Measurements from ENCODE around the gene SORT1. TPM values are rescaled to one million over a fixed set of nuclear protein-coding genes. Genes with fewer than 3 reads are reported as not detected.

SORT1 gene
- total and polyA plus RNA-seq, 7 experiments from 2014 or later = 1.0 to 25.6 (median 1.8) TPM; not detected in 2

DNA sequence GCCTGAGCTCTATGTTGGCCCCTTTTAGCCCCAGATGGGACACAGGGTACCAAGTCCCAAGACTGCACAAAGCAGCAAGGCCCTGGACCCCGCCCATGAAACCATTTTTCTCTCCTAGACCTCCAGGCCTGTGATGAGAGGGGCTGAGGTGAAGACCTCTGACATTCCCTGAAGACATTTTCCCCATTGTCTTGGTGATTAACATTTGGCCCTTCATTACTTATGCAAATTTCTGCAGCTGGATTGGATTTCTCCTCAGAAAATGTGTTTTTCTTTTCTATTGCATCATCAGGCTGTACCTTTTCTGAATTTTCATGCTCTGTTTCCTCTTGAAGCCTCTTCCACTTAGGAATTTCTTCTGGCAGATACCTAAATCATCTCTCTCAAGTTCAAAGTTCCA, 36.8 kb upstream of the SORT1 start:
- Mint-ChIP-seq H3K4me1 (no peaks in the 10 kb centered on the region), H3K4me3 (no peak overlapping the region), H3K27ac (no peak overlapping the region), H3K36me3 (peaks cover 0 to 5% (median 0%) of the 10 kb centered on the region in 5 donors), H3K9me3 (peaks cover 0 to 6% (median 0%) of the 10 kb centered on the region in 11 donors), H3K27me3 (peaks cover 6 to 13% (median 7%) of the 10 kb centered on the region in 5 donors)
- no peaks in the 10 kb centered on the region for H3K36me3 ChIP-seq (ENCODE audit: control insufficient read depth in 2 of 3, insufficient read depth in 3 of 3, low read length in 3 of 3)
- POLR2A ChIA-PET = no interaction called here
- no peaks in the 10 kb centered on the region for H3K4me1 ChIP-seq (ENCODE audit: control insufficient read depth in 2 of 2, insufficient read depth in 2 of 2, low read length in 2 of 2)
- H3K4me3 ChIP-seq (ENCODE audit: low read length) = no peak overlapping the region
- no peaks in the 10 kb centered on the region for H3K27me3 ChIP-seq (ENCODE audit: control insufficient read depth in 2 of 2, insufficient read depth in 2 of 2, low read length in 2 of 2)
- no peak overlapping the region for H3K27ac ChIP-seq (ENCODE audit: low read depth, low read length)
- CTCF ChIA-PET = no interaction called here
- no peaks in the 10 kb centered on the region for H3K9me3 ChIP-seq (ENCODE audit: control insufficient read depth in 2 of 3, low read length in 3 of 3)
- intact Hi-C loops (cut with micrococcal nuclease) = no loop called here
- ATAC-seq (no peak), DNase-seq (no peak)

DNA sequence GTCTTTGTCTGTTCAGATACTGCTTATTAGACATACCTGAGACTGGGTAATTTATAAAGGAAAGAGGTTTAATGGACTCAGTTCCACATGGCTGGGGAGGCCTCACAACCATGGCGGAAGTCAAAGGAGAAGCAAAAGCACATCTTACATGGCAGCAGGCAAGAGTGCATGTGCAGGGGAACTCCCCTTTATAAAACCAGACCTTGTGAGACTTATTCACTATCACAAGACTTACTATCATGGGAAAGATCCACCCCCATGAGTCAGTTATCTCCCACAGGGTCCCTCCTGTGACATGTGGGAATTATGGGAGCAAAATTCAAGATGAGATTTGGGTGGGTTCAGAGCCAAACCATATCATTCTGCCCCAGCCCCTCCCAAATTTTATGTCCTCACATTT, 35.6 kb upstream of the SORT1 start:
- Histone ChIP-seq H3K9me3 (ENCODE audit: control insufficient read depth in 2 of 3, low read length in 3 of 3) (no peaks in the 10 kb centered on the region), H3K4me1 (ENCODE audit: control insufficient read depth in 2 of 2, insufficient read depth in 2 of 2, low read length in 2 of 2) (no peaks in the 10 kb centered on the region), H3K36me3 (ENCODE audit: control insufficient read depth in 2 of 3, insufficient read depth in 3 of 3, low read length in 3 of 3) (no peaks in the 10 kb centered on the region), H3K4me3 (ENCODE audit: low read length) (no peak overlapping the region), H3K27me3 (ENCODE audit: control insufficient read depth in 2 of 2, insufficient read depth in 2 of 2, low read length in 2 of 2) (no peaks in the 10 kb centered on the region), H3K27ac (ENCODE audit: low read depth, low read length) (no peak overlapping the region)
- Mint-ChIP-seq H3K36me3 (peaks cover 0 to 5% (median 1%) of the 10 kb centered on the region in 5 donors), H3K27ac (no peak overlapping the region), H3K27me3 (peaks cover 6 to 13% (median 7%) of the 10 kb centered on the region in 5 donors), H3K4me3 (no peak overlapping the region), H3K4me1 (no peaks in the 10 kb centered on the region), H3K9me3 (peaks cover 0 to 6% (median 0%) of the 10 kb centered on the region in 11 donors)
- DNase-seq (no peak), ATAC-seq (no peak)
- intact Hi-C loops (cut with micrococcal nuclease) = no loop called here
- ChIA-PET CTCF (no interaction called here), POLR2A (no interaction called here)

DNA sequence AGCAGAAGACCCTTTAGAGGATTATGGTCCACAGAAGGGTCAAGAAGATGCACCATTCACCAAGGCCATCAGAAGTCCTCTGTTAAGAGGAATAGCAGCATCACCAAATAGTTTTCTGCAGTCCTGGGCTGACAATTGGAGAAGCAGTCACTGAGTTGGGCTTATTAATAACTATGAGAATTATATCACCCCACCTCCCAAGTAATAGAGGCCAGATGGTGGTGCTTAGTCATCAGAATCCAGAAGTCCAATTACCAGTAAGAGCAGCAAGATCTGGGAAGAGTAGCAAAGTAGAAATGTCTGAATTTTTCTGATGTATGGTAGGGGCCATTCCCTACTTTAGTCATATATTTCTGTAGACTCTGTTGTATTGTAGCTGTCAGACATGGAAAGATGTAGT, 34.6 kb upstream of the SORT1 start:
- Mint-ChIP-seq H3K36me3 (peaks cover 0 to 5% (median 1%) of the 10 kb centered on the region in 5 donors), H3K27me3 (peaks cover 6 to 13% (median 7%) of the 10 kb centered on the region in 5 donors), H3K4me1 (peaks cover 1 to 4% (median 3%) of the 10 kb centered on the region in 7 donors), H3K9me3 (peaks cover 0 to 6% (median 0%) of the 10 kb centered on the region in 11 donors), H3K4me3 (no peak overlapping the region), H3K27ac (no peak overlapping the region)
- ChIA-PET CTCF (no interaction called here), POLR2A (no interaction called here)
- ATAC-seq (no peak), DNase-seq (no peak)
- Histone ChIP-seq H3K27me3 (ENCODE audit: control insufficient read depth in 2 of 2, insufficient read depth in 2 of 2, low read length in 2 of 2) (no peaks in the 10 kb centered on the region), H3K36me3 (ENCODE audit: control insufficient read depth in 2 of 3, insufficient read depth in 3 of 3, low read length in 3 of 3) (no peaks in the 10 kb centered on the region), H3K27ac (ENCODE audit: low read depth, low read length) (no peak overlapping the region), H3K9me3 (ENCODE audit: control insufficient read depth in 2 of 3, low read length in 3 of 3) (no peaks in the 10 kb centered on the region), H3K4me1 (ENCODE audit: control insufficient read depth in 2 of 2, insufficient read depth in 2 of 2, low read length in 2 of 2) (peaks cover 0 to under 1% of the 10 kb centered on the region in 2 donors), H3K4me3 (ENCODE audit: low read length) (no peak overlapping the region)
- intact Hi-C loops (cut with micrococcal nuclease) = no loop called here

DNA sequence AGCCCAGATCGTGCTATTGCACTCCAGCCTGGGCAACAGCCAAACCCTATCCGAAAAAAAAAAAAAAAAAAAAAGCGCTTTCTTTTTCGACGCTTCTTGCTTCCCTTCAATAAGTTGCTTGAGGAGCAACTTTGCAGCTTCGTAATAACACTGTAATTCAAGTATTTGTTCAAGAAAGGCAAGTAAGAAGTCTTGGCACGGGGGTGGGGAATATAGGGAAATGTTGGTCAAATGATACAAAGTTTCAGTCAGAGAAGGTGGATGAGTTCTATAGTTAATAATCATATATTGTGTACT, 29.4 kb upstream of the SORT1 start:
- Mint-ChIP-seq H3K27ac (peak overlapping the region; percentile 80 to 99 (median 98)), H3K4me1 (peaks cover 25 to 41% (median 30%) of the 10 kb centered on the region in 7 donors), H3K9me3 (no peaks in the 10 kb centered on the region), H3K4me3 (peak overlapping the region; percentile 95 to 99 (median 98)), H3K36me3 (peaks cover 0 to 16% (median 5%) of the 10 kb centered on the region in 5 donors), H3K27me3 (no peaks in the 10 kb centered on the region)
- POLR2A ChIA-PET = interaction anchor here (0.6 to 4.1 kb wide), 5 partner anchors 56 to 757 kb away, joined by 3 to 34 read pairs (median 3); partner anchors contain the start of genes ATXN7L2 and SARS1
- peak overlapping the region; percentile 91 for H3K27ac ChIP-seq (ENCODE audit: low read depth, low read length)
- intact Hi-C loops (cut with micrococcal nuclease) = loop anchor here (2.0 to 10.0 kb wide), 7 partner anchors 40 to 980 kb away; partner anchors contain the start of genes CLCC1 (in 2 of the 2), SYPL2 (in 2 of the 2), LAMTOR5 (in 1 of the 2) and PRPF38B (in 1 of the 2)
- DNase-seq (peak in 1 of 9 donors; percentile 5), ATAC-seq (no peak)
- no peaks in the 10 kb centered on the region for H3K27me3 ChIP-seq (ENCODE audit: control insufficient read depth in 2 of 2, insufficient read depth in 2 of 2, low read length in 2 of 2)
- no peaks in the 10 kb centered on the region for H3K9me3 ChIP-seq (ENCODE audit: control insufficient read depth in 2 of 3, low read length in 3 of 3)
- peaks cover 25 to 26% of the 10 kb centered on the region in 2 donors for H3K4me1 ChIP-seq (ENCODE audit: control insufficient read depth in 2 of 2, insufficient read depth in 2 of 2, low read length in 2 of 2)
- no peaks in the 10 kb centered on the region for H3K36me3 ChIP-seq (ENCODE audit: control insufficient read depth in 2 of 3, insufficient read depth in 3 of 3, low read length in 3 of 3)
- CTCF ChIA-PET = no interaction called here
- H3K4me3 ChIP-seq (ENCODE audit: low read length) = peak overlapping the region; percentile 77

DNA sequence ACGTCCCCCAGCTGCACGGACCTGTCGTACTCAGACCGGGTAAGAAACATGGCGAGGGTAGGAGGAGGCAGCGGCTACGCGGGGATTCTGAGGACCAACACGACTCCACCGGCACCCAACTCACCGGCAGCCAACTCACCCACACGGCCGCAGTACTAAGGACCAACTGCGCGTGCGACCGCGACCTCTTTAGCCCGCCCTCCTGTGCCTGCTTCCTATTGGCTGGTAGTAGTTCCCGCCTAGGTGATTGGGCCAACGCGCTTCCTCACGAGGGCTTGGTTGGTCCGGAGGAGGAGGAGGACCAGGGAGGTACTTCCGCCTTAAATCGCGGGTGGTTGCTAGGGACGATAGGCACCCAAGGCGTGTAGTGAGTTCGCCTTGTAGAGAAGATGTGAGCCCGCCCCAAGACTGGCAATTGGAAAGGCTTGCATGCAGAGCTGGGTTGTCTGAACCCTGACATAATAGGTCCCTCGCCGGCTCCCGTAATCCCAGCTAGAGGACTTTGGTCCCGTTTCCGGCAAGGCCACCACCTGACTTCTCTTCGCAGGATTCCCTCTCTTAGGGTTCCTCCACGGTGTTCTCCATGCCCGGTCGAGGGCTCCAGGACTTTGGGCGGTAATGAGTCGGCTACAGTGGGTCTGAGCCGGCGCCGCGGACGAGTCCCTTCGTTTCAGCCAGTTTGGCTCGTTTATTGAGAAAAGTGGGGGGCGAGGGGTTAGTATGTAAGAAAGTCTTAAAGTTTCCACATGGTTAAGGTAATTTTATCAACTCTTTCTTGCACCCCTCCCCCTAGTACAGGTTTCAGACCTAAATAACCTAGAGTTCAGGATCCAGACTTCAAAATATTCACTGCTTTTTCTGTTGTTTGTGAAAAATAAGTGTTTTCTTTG, 28.8 kb upstream of the SORT1 start, which contains the start of gene PSMA5:
Gene PSMA5, minus strand, starts transcription at position 168 of the 890 bp plus-strand sequence. Its CDS starts 118 bp downstream, at position 50.
- ChIA-PET CTCF (interaction anchor here (0.5 to 1.7 kb wide), 4 partner anchors 64 to 667 kb away, joined by 3 to 5 read pairs (median 4); no protein-coding TSS in a partner anchor), POLR2A (interaction anchor here (0.5 to 4.1 kb wide), 11 partner anchors 56 to 757 kb away, joined by 3 to 34 read pairs (median 5); partner anchors contain the start of genes ATXN7L2, CYB561D1, GNAI3 and PSRC1)
- H3K4me3 Mint-ChIP-seq = peak within 1 kb of the TSS; percentile 95 to 99 (median 98)
- Histone ChIP-seq H3K27me3 (ENCODE audit: control insufficient read depth in 2 of 2, insufficient read depth in 2 of 2, low read length in 2 of 2) (no peaks in the 10 kb centered on the region), H3K4me3 (ENCODE audit: low read length) (peak within 1 kb of the TSS; percentile 77), H3K36me3 (ENCODE audit: control insufficient read depth in 2 of 3, insufficient read depth in 3 of 3, low read length in 3 of 3) (no peaks in the 10 kb centered on the region), H3K27ac (ENCODE audit: low read depth, low read length) (peak within 1 kb of the TSS; percentile 91), H3K4me1 (ENCODE audit: control insufficient read depth in 2 of 2, insufficient read depth in 2 of 2, low read length in 2 of 2) (peaks cover 27 to 29% of the 10 kb centered on the region in 2 donors), H3K9me3 (ENCODE audit: control insufficient read depth in 2 of 3, low read length in 3 of 3) (no peaks in the 10 kb centered on the region)
- H3K36me3 Mint-ChIP-seq = peaks cover 0 to 20% (median 5%) of the 10 kb centered on the region in 5 donors
- intact Hi-C loops (cut with micrococcal nuclease) = loop anchor here (1.0 to 10.0 kb wide), 19 partner anchors 27 to 981 kb away; partner anchors contain the start of genes ATXN7L2 (in 2 of the 2), CLCC1 (in 2 of the 2), GNAI3 (in 2 of the 2) and SYPL2 (in 2 of the 2)
- ATAC-seq (peak; percentile 96), DNase-seq (peak; percentile 73 to 97 (median 95))
- no peaks in the 10 kb centered on the region for H3K27me3 Mint-ChIP-seq
- no peaks in the 10 kb centered on the region for H3K9me3 Mint-ChIP-seq
- peaks cover 29 to 46% (median 34%) of the 10 kb centered on the region in 7 donors for H3K4me1 Mint-ChIP-seq
- H3K27ac Mint-ChIP-seq = peak within 1 kb of the TSS; percentile 80 to 99 (median 98)
